Glutamatergic neuron (in vitro differentiated cells): ENCODE measurements around the gene CENPM. TPM values are rescaled to one million over a fixed set of nuclear protein-coding genes. Genes with fewer than 3 reads are reported as not detected.

ENCODE experiments used
- DNase-seq: peaks from one replicate; pipeline ENCODE4 v3.0.0; 2022
- H3K27ac Mint-ChIP-seq: one replicate; pipeline ENCODE4 v1.8.0; 2020; ENCODE audit warnings: mild to moderate bottlenecking, mixed read lengths, inconsistent platforms; ENCODE audit not compliant: unreplicated experiment
- H3K27me3 Mint-ChIP-seq: one replicate; pipeline ENCODE4 v1.8.0; 2020; ENCODE audit warnings: mild to moderate bottlenecking, moderate library complexity, mixed read lengths, inconsistent platforms; ENCODE audit not compliant: unreplicated experiment
- H3K36me3 Mint-ChIP-seq: one replicate; pipeline ENCODE4 v1.8.0; 2020; ENCODE audit warnings: mild to moderate bottlenecking, mixed read lengths, inconsistent platforms; ENCODE audit not compliant: unreplicated experiment
- H3K4me1 Mint-ChIP-seq: one replicate; pipeline ENCODE4 v1.8.0; 2020; ENCODE audit warnings: mild to moderate bottlenecking, low read depth, mixed read lengths, inconsistent platforms; ENCODE audit not compliant: unreplicated experiment
- H3K4me3 Mint-ChIP-seq: one replicate; pipeline ENCODE4 v1.8.0; 2020; ENCODE audit warnings: mild to moderate bottlenecking, mixed read lengths, inconsistent platforms; ENCODE audit not compliant: unreplicated experiment
- H3K9me3 Mint-ChIP-seq: one replicate; pipeline ENCODE4 v1.8.0; 2020; ENCODE audit warnings: mild to moderate bottlenecking, moderate library complexity, mixed read lengths, inconsistent platforms; ENCODE audit not compliant: unreplicated experiment
- CTCF ChIP-seq: fragments of 200-600 bp; sonication (generic); IDR thresholded peaks from one replicate; pipeline ENCODE4 v1.5.0; 2021; ENCODE audit not compliant: partially characterized antibody, unreplicated experiment
- total RNA-seq: library from RNA; stranded (reverse); fragmentation: NEBNext Ultra II Directional; extraction: Animal tissue kit (Norgen Biotek cat#: 25700); gene quantifications from one replicate; pipeline ENCODE4 v1.2.1, GENCODE V29; 2021; ENCODE audit not compliant: unreplicated experiment

CENPM gene
- total RNA-seq, 1 donor from 2014 or later, result 3.4 TPM

GRCh38 chr22:41974691-41975290 lies 27.8 kb upstream of the CENPM start:
- no peak for TF ChIP-seq CTCF
- H3K9me3 Mint-ChIP-seq, result peaks cover 6% of the 10 kb centered on the region
- no peak overlapping the region for H3K4me3 Mint-ChIP-seq
- peaks cover 5% of the 10 kb centered on the region for H3K36me3 Mint-ChIP-seq
- no peak for DNase-seq
- H3K27me3 Mint-ChIP-seq, result peaks cover 20% of the 10 kb centered on the region
- peaks cover 14% of the 10 kb centered on the region for H3K4me1 Mint-ChIP-seq
- no peak overlapping the region for H3K27ac Mint-ChIP-seq

GRCh38 chr22:41971431-41971830 lies 24.5 kb upstream of the CENPM start:
- DNase-seq, result no peak
- peaks cover 5% of the 10 kb centered on the region for H3K36me3 Mint-ChIP-seq
- no peak for TF ChIP-seq CTCF
- H3K4me3 Mint-ChIP-seq, result no peak overlapping the region
- H3K27me3 Mint-ChIP-seq, result peaks cover 13% of the 10 kb centered on the region
- H3K9me3 Mint-ChIP-seq, result peaks cover 6% of the 10 kb centered on the region
- H3K4me1 Mint-ChIP-seq, result peaks cover 4% of the 10 kb centered on the region
- no peak overlapping the region for H3K27ac Mint-ChIP-seq

DNA sequence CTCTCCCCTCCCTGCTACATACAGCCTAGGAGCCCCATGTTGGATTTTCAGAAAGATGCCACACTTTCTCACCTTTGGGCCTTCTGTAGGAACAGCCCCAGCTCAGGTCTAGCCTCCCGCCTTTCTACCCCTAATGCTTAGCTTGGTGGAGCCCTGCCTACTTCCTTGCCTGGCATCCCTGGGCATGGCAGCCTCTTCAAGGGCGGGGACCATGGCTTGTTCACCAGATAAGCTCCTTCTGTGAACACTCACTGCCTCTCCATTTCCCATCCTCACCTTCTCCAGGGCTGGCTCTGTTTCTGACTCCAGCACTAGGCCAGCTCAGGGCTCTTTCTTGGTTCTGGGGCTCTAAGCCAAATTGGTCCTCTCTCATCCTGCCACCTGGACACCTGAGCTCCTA lies 23.6 kb upstream of the CENPM start:
- H3K4me1 Mint-ChIP-seq, result peaks cover 5% of the 10 kb centered on the region
- peaks cover 6% of the 10 kb centered on the region for H3K27me3 Mint-ChIP-seq
- no peak overlapping the region for H3K27ac Mint-ChIP-seq
- H3K9me3 Mint-ChIP-seq, result peaks cover 5% of the 10 kb centered on the region
- no peak for TF ChIP-seq CTCF
- DNase-seq, result no peak
- no peak overlapping the region for H3K4me3 Mint-ChIP-seq
- no peaks in the 10 kb centered on the region for H3K36me3 Mint-ChIP-seq

DNA sequence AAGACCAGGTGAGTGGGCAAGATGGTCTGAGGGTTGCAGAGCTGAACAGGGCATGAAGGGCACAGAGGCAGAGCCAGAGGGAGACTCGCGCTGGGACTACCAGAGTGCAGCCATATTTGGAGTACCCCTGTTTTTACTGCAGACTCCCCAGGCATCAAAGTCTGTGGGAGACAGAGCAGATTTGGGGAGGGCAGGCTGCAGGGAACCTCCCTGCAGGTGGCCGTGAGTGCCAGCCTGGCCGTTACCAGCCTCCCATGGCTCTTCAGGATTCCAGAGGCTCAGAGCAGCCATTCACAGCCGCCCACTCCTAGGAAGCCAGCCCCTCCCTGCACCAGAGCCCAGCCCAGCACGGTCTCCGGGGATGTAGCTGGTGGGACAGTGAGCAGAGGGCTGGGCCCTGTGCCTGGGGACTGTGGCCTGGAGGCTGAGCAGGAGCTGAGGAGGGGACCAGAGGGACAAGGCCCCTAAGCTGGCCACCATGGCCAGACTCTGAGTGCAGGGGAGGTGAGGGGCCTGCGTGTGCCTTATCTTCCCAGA lies 22.2 kb upstream of the CENPM start, which contains the start of gene SEPTIN3:
SEPTIN3 (plus strand) TSS at position 334 of the 537 bp plus-strand sequence. CDS start 2,050 bp downstream, outside the sequence.
- peak; percentile 40 for DNase-seq
- peaks cover 5% of the 10 kb centered on the region for H3K4me1 Mint-ChIP-seq
- no peak within 1 kb of the TSS for H3K4me3 Mint-ChIP-seq
- TF ChIP-seq CTCF, result no peak
- no peaks in the 10 kb centered on the region for H3K36me3 Mint-ChIP-seq
- H3K9me3 Mint-ChIP-seq, result peaks cover 5% of the 10 kb centered on the region
- peaks cover 1% of the 10 kb centered on the region for H3K27me3 Mint-ChIP-seq
- H3K27ac Mint-ChIP-seq, result no peak within 1 kb of the TSS

DNA sequence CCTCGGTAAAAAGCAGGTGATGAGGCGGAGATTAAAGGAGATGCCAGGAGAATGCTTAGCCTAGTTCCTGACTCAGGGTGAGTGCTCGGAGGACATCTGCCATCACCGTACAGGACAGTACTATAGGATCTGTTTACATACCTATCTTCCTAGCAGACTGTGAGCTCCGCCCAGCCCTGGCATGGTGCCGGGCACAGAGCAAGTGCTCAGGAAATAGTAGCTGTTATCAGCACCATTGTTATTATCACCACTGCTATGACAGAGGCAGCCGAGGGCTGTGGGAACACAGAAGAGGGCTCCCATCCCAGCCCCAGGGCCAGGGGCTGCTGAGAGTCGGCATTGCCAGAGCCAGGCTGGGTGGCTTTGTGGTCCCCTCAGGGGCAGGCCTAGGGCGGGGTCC lies 21.6 kb upstream of the CENPM start:
- no peak overlapping the region for H3K4me3 Mint-ChIP-seq
- no peaks in the 10 kb centered on the region for H3K36me3 Mint-ChIP-seq
- peaks cover 5% of the 10 kb centered on the region for H3K4me1 Mint-ChIP-seq
- TF ChIP-seq CTCF, result no peak
- DNase-seq, result no peak
- peaks cover 5% of the 10 kb centered on the region for H3K9me3 Mint-ChIP-seq
- no peaks in the 10 kb centered on the region for H3K27me3 Mint-ChIP-seq
- no peak overlapping the region for H3K27ac Mint-ChIP-seq
